ENCODE data around the gene FBN1. TPM values are rescaled to one million over a fixed set of nuclear protein-coding genes. Genes with fewer than 3 reads are reported as not detected.

Gene FBN1
- total and polyA plus RNA-seq, 8 donors = 4.7 to 384 (median 42.6) TPM

DNA sequence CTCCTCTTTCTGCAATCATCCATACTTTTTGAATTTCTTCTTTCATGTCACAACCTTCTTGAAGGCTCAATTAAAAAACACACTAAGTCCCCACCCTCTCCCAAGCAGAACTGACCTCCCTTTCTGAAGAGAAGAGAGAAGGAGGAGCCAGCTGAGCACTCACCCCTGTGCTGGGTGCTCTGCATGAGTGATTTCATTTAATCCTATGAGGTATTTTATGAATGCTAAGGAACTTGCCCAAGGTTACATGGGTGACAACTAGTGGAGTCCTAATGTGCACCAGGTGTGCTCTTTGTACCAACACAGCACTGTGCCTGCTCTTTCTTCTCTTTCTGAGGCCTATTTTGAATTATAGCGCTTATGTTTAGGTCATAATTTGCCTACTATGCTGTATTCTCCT is 178.7 kb downstream of the FBN1 start:
- Histone ChIP-seq H3K27ac (no peak overlapping the region), H3K36me3 (peaks cover 7 to 91% (median 75%) of the 10 kb centered on the region in 4 donors), H3K9me3 (no peaks in the 10 kb centered on the region), H3K4me1 (peaks cover 0 to 6% (median 0%) of the 10 kb centered on the region in 4 donors), H3K27me3 (no peaks in the 10 kb centered on the region), H3K4me3 (no peak overlapping the region)
- TF ChIP-seq, protein P1, sequence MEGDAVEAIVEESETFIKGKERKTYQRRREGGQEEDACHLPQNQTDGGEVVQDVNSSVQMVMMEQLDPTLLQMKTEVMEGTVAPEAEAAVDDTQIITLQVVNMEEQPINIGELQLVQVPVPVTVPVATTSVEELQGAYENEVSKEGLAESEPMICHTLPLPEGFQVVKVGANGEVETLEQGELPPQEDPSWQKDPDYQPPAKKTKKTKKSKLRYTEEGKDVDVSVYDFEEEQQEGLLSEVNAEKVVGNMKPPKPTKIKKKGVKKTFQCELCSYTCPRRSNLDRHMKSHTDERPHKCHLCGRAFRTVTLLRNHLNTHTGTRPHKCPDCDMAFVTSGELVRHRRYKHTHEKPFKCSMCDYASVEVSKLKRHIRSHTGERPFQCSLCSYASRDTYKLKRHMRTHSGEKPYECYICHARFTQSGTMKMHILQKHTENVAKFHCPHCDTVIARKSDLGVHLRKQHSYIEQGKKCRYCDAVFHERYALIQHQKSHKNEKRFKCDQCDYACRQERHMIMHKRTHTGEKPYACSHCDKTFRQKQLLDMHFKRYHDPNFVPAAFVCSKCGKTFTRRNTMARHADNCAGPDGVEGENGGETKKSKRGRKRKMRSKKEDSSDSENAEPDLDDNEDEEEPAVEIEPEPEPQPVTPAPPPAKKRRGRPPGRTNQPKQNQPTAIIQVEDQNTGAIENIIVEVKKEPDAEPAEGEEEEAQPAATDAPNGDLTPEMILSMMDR (IDR thresholded peaks at IDR 0.05) = no peak
- no peak for TF ChIP-seq POLR2AphosphoS5 (IDR thresholded peaks at IDR 0.05)
- TF ChIP-seq EP300 (IDR thresholded peaks at IDR 0.05) = no peak
- no peak for TF ChIP-seq POLR2A (IDR thresholded peaks at IDR 0.05)
- intact Hi-C loops (cut with DNase I; ENCODE audit: low total_unique reads) = no loop called here
- WGBS, 5 donors = 96 to 100% (median 98%) methylated on average over 1 of the region's 1 CpG
- no peak for DNase-seq

DNA sequence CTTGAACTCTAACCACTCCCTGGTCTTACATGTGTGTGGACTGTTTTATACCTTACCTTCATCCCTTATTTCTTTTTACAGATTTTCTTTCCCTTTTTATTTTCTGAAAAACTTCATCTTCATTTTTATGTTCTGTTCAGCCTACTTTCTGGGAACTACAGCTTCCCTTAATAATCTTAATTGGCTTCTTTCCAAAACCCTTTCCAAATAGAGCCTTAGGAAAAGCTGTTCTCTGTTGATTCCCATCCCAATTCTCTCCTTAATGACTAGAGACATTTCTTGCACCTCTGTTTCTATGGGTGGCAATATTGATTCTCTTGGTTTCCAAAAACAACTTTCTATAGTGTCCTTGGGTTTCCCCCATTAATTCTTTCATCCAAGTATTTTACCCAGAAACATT is 179.4 kb downstream of the FBN1 start:
- Histone ChIP-seq H3K9me3 (no peaks in the 10 kb centered on the region), H3K4me3 (no peak overlapping the region), H3K4me1 (peaks cover 0 to 6% (median 0%) of the 10 kb centered on the region in 4 donors), H3K27me3 (no peaks in the 10 kb centered on the region), H3K36me3 (peaks cover 7 to 89% (median 76%) of the 10 kb centered on the region in 4 donors), H3K27ac (no peak overlapping the region)
- TF ChIP-seq, protein P1 (IDR thresholded peaks at IDR 0.05) = no peak
- TF ChIP-seq POLR2A (IDR thresholded peaks at IDR 0.05) (no peak), POLR2AphosphoS5 (IDR thresholded peaks at IDR 0.05) (no peak), EP300 (IDR thresholded peaks at IDR 0.05) (no peak)
- DNase-seq = no peak
- intact Hi-C loops (cut with DNase I; ENCODE audit: low total_unique reads) = no loop called here

DNA sequence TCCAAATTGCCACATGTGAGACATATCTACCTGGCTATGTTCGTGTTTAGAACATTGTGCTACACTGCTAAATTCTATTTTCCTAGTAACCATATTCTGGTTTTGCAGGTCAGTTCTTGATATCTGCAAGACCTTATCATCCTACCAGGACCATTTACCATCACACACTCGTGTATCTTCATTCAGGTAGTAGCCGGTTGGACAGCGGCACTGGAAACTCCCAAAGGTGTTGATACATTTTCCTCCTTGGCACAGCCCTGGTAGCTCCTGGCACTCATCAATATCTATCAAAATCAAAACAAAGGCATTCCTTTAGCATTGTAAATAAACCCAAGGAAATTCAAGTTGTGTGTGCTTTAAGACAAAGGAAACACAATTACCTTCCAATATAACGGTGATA is 180.1 kb downstream of the FBN1 start:
- Histone ChIP-seq H3K36me3 (peaks cover 7 to 83% (median 72%) of the 10 kb centered on the region in 4 donors), H3K27me3 (no peaks in the 10 kb centered on the region), H3K27ac (no peak overlapping the region), H3K4me1 (peaks cover 0 to 6% (median 0%) of the 10 kb centered on the region in 4 donors), H3K9me3 (no peaks in the 10 kb centered on the region), H3K4me3 (no peak overlapping the region)
- intact Hi-C loops (cut with DNase I; ENCODE audit: low total_unique reads) = no loop called here
- no peak for TF ChIP-seq EP300 (IDR thresholded peaks at IDR 0.05)
- TF ChIP-seq POLR2A (IDR thresholded peaks at IDR 0.05) = no peak
- TF ChIP-seq, protein P1 (IDR thresholded peaks at IDR 0.05) = no peak
- TF ChIP-seq POLR2AphosphoS5 (IDR thresholded peaks at IDR 0.05) = no peak
- DNase-seq = no peak
- WGBS, 5 donors = 49 to 78% (median 70%) methylated on average over 5 of the region's 5 CpGs

DNA sequence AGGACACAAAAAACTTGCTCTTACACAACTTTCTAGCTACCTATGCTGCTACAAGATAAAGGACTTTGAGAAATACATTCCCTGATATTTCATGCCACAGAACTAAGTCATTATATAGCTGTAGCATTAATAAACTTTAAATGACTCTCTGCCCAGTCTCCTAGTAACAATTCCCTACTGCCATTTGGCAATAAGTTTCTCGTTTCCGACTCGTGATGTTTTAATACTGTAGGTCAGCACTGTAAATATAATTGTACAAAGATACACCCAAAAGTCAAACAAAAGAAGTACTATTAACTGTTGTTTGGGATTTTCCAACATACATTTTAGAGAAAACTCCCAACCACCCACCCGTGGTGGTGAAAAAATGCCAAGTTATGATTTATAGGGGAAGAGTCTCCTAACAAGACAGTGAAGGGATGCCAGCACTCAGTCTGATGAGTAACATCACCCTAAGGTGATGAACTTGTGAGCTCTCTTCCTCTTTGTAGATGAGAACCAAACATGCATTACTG is 182.1 kb downstream of the FBN1 start:
- H3K27me3 ChIP-seq = no peaks in the 10 kb centered on the region
- TF ChIP-seq POLR2AphosphoS5 (IDR thresholded peaks at IDR 0.05) (no peak), POLR2A (IDR thresholded peaks at IDR 0.05) (no peak), EP300 (IDR thresholded peaks at IDR 0.05) (no peak)
- TF ChIP-seq, protein P1 (IDR thresholded peaks at IDR 0.05) = no peak
- intact Hi-C loops (cut with DNase I; ENCODE audit: low total_unique reads) = no loop called here
- H3K36me3 ChIP-seq = peaks cover 7 to 76% (median 56%) of the 10 kb centered on the region in 4 donors
- peaks cover 0 to 6% (median 0%) of the 10 kb centered on the region in 4 donors for H3K4me1 ChIP-seq
- no peak for DNase-seq
- no peak overlapping the region for H3K27ac ChIP-seq
- WGBS, 5 donors = 28 to 59% (median 43%) methylated on average over 4 of the region's 4 CpGs
- no peaks in the 10 kb centered on the region for H3K9me3 ChIP-seq
- H3K4me3 ChIP-seq = no peak overlapping the region
